PC-9 (cell line): Measurements from ENCODE around the gene KLHL18.

Experiments
- EZH2 ChIP-seq: fragments of 200-600 bp; sonication (generic); IDR thresholded peaks from 2 replicates; pipeline ENCODE4 v1.8.0; 2017; ENCODE audit warnings: antibody characterized with exemption, low read depth
- TF ChIP-seq, protein P1 (sequence below): fragments of 200-600 bp; sonication (generic); conservative IDR thresholded peaks from 2 replicates; pipeline ENCODE4 v1.6.1; 2017; ENCODE audit warnings: mixed run types, antibody characterized with exemption, mild to moderate bottlenecking, moderate library complexity

DNA sequence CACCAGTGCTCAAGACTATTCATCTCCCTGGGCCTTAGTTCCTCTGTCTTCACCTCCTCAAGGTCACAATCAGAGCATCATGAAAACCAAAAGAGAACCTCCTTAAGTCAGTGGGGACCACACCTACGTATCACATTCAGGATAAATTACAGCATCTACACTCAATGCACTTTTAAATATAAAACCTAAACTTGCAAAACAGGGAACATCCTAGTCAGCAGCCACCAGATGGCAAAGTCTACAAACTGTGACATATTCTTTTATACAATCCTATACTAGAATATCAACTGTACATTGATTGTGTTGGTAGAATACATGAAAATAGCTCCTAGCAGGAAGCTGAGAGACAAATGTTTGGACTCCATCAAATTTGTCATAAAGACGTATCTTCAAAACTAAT lies 8.1 kb upstream of the KLHL18 start:
- TF ChIP-seq, protein P1, sequence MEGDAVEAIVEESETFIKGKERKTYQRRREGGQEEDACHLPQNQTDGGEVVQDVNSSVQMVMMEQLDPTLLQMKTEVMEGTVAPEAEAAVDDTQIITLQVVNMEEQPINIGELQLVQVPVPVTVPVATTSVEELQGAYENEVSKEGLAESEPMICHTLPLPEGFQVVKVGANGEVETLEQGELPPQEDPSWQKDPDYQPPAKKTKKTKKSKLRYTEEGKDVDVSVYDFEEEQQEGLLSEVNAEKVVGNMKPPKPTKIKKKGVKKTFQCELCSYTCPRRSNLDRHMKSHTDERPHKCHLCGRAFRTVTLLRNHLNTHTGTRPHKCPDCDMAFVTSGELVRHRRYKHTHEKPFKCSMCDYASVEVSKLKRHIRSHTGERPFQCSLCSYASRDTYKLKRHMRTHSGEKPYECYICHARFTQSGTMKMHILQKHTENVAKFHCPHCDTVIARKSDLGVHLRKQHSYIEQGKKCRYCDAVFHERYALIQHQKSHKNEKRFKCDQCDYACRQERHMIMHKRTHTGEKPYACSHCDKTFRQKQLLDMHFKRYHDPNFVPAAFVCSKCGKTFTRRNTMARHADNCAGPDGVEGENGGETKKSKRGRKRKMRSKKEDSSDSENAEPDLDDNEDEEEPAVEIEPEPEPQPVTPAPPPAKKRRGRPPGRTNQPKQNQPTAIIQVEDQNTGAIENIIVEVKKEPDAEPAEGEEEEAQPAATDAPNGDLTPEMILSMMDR: no peak
- TF ChIP-seq EZH2: no peak
